Right ventricle myocardium superior (tissue), 1 donor: Measurements from ENCODE around the gene FANCF. TPM values are rescaled to one million over a fixed set of nuclear protein-coding genes. Genes with fewer than 3 reads are reported as not detected.
A peak's percentile ranks its signal among the peaks of the same experiment; 100 is the strongest.

Experiments
- ATAC-seq: fragments of 200-7000 bp; cut with Tn5 transposase; one replicate; pipeline ENCODE4 v1.9.1; 2020; ENCODE audit warnings: mild to moderate bottlenecking; ENCODE audit not compliant: poor library complexity
- DNase-seq: peaks from one replicate; pipeline ENCODE4 v3.0.0-alpha.2; 2020
- intact Hi-C: fragments of 100-400 bp; cut with DNase I; formaldehyde crosslinking; loops from one replicate; pipeline ENCODE4 v1.11.2; 2022
- total RNA-seq: library from RNA; stranded (reverse); fragmentation: NEBNext Ultra II Directional; extraction: Animal tissue kit (Norgen Biotek cat#: 25700); gene quantifications from one replicate; pipeline ENCODE4 v1.2.1, GENCODE V29; 2021
- donor health status: DM: no; HTN: yes; CAD: no; lungs with severe emphysema.

FANCF gene
- total RNA-seq, 1 donor from 2014 or later, result 4.1 TPM

- intact Hi-C loops, result no loop called here
- no peak for ATAC-seq
- DNase-seq, result no peak
Observed at GRCh38 chr11:22633354-22633902, 7.8 kb upstream of the FANCF start.

- intact Hi-C loops, result loop anchor here (10.0 kb wide), 1 partner anchor 157 kb away; no protein-coding TSS in a partner anchor
- ATAC-seq, result no peak
- DNase-seq, result no peak
Observed at GRCh38 chr11:22627421-22627820, 1.8 kb upstream of the FANCF start.

GRCh38 chr11:22626573-22627239 is 1.1 kb upstream of the FANCF start:
- ATAC-seq (no peak), DNase-seq (no peak)
- intact Hi-C loops, result loop anchor here (10.0 kb wide), 1 partner anchor 158 kb away; no protein-coding TSS in a partner anchor

GRCh38 chr11:22624742-22625447 is 728 bp downstream of the FANCF start:
- intact Hi-C loops, result loop anchor here (2.0 to 10.0 kb wide), 2 partner anchors 42 to 160 kb away; partner anchors contain the start of gene GAS2
- ATAC-seq (peak; percentile 89), DNase-seq (no peak)

- intact Hi-C loops, result no loop called here
- DNase-seq (no peak), ATAC-seq (no peak)
Observed at GRCh38 chr11:22617868-22618267, 7.8 kb downstream of the FANCF start.

- no peak for DNase-seq
- no peak for ATAC-seq
- intact Hi-C loops, result no loop called here
Observed at GRCh38 chr11:22603933-22604332, 21.7 kb downstream of the FANCF start.

GRCh38 chr11:22602504-22602903 is 23.1 kb downstream of the FANCF start:
- DNase-seq (no peak), ATAC-seq (no peak)
- intact Hi-C loops, result no loop called here

GRCh38 chr11:22599458-22599857 is 26.2 kb downstream of the FANCF start:
- ATAC-seq (no peak), DNase-seq (no peak)
- intact Hi-C loops, result no loop called here

- ATAC-seq (no peak), DNase-seq (no peak)
- intact Hi-C loops, result no loop called here
Observed at GRCh38 chr11:22597062-22597461, 28.6 kb downstream of the FANCF start.

- DNase-seq (no peak), ATAC-seq (no peak)
- intact Hi-C loops, result no loop called here
Observed at GRCh38 chr11:22584976-22585375, 40.6 kb downstream of the FANCF start.

GRCh38 chr11:22583963-22584492 is 41.6 kb downstream of the FANCF start:
- intact Hi-C loops, result no loop called here
- no peak for DNase-seq

GRCh38 chr11:22582151-22582410 is 43.5 kb downstream of the FANCF start:
- intact Hi-C loops, result no loop called here
- DNase-seq (no peak), ATAC-seq (no peak)

More at GRCh38 chr11:22583963-22584492, 41.6 kb downstream of the FANCF start:
- no peak for ATAC-seq

- ATAC-seq, result no peak
- no peak for DNase-seq
- intact Hi-C loops, result no loop called here
Observed at GRCh38 chr11:22581354-22582150, 44.1 kb downstream of the FANCF start.

GRCh38 chr11:22577854-22578253 is 47.8 kb downstream of the FANCF start:
- DNase-seq, result no peak

More at GRCh38 chr11:22577854-22578253, 47.8 kb downstream of the FANCF start:
- no peak for ATAC-seq
- intact Hi-C loops, result no loop called here

Other genes with a start within 250 kb of the FANCF start
- 9.7 TPM for gene GAS2, start 40.8 kb upstream of the FANCF start, total RNA-seq
- gene SVIP, start 204.0 kb upstream of the FANCF start, total RNA-seq, result 24.0 TPM
- gene CCDC179, start 234.7 kb upstream of the FANCF start, total RNA-seq, result not detected